Astrocyte (in vitro differentiated cells and primary cell): ENCODE data around the gene B4GALNT3. TPM values are rescaled to one million over a fixed set of nuclear protein-coding genes. Genes with fewer than 3 reads are reported as not detected.

Source experiments
- DNase-seq: peaks from one replicate; pipeline ENCODE4 v3.0.0-alpha.2; 2010; ENCODE audit warnings: low read depth
- FAIRE-seq: peaks from 2 replicates; lab custom pipeline; 2011; peaks lifted over from hg19 to GRCh38; lab: Jason Lieb, UNC
- H2AFZ ChIP-seq: 2 replicates; pipeline ENCODE4 v1.6.0; 2012; ENCODE audit warnings: low read depth, low read length, inconsistent platforms
- H3K27ac ChIP-seq: 2 replicates; pipeline ENCODE4 v1.5.1; 2011; ENCODE audit warnings: low read depth, low read length, inconsistent platforms
- H3K27me3 ChIP-seq: 2 replicates; pipeline ENCODE4 v1.6.0; 2011; ENCODE audit warnings: low read length, inconsistent platforms; ENCODE audit not compliant: insufficient read depth
- H3K36me3 ChIP-seq: 2 replicates; pipeline ENCODE4 v1.5.1; 2011; ENCODE audit warnings: low read length, inconsistent platforms; ENCODE audit not compliant: insufficient read depth
- H3K4me1 ChIP-seq: 2 replicates; pipeline ENCODE4 v1.5.1; 2011; ENCODE audit warnings: low read length, inconsistent platforms; ENCODE audit not compliant: insufficient read depth
- H3K4me2 ChIP-seq: 2 replicates; pipeline ENCODE4 v1.6.0; 2012; ENCODE audit warnings: low read length, inconsistent platforms
- H3K4me3 ChIP-seq: 2 replicates; pipeline ENCODE4 v1.5.1; 2011; ENCODE audit warnings: low read depth, mild to moderate bottlenecking, low read length, inconsistent platforms; ENCODE audit not compliant: insufficient read depth
- H3K79me2 ChIP-seq: 2 replicates; pipeline ENCODE4 v1.6.0; 2012; ENCODE audit warnings: mild to moderate bottlenecking, low read length, inconsistent platforms; ENCODE audit not compliant: insufficient read depth
- H3K9ac ChIP-seq: 2 replicates; pipeline ENCODE4 v1.6.0; 2012; ENCODE audit warnings: mild to moderate bottlenecking, low read length, inconsistent platforms
- H3K9me3 ChIP-seq: 2 replicates; pipeline ENCODE4 v1.5.1; 2012; ENCODE audit warnings: low read depth, mild to moderate bottlenecking, low read length, inconsistent platforms; ENCODE audit not compliant: insufficient read depth
- H4K20me1 ChIP-seq: 2 replicates; pipeline ENCODE4 v1.6.0; 2012; ENCODE audit warnings: low read length, inconsistent platforms; ENCODE audit not compliant: insufficient read depth
- H3K27ac Mint-ChIP-seq: one replicate; pipeline ENCODE4 v1.8.0; 2021; ENCODE audit warnings: mild to moderate bottlenecking, mixed read lengths; ENCODE audit not compliant: unreplicated experiment
- H3K27me3 Mint-ChIP-seq: one replicate; pipeline ENCODE4 v1.8.0; 2021; ENCODE audit warnings: low read depth, mixed read lengths; ENCODE audit not compliant: unreplicated experiment
- H3K36me3 Mint-ChIP-seq: one replicate; pipeline ENCODE4 v1.8.0; 2021; ENCODE audit warnings: low read depth, mixed read lengths; ENCODE audit not compliant: unreplicated experiment
- H3K4me1 Mint-ChIP-seq: one replicate; pipeline ENCODE4 v1.8.0; 2021; ENCODE audit warnings: low read depth, mixed read lengths; ENCODE audit not compliant: unreplicated experiment
- H3K4me3 Mint-ChIP-seq: one replicate; pipeline ENCODE4 v1.8.0; 2021; ENCODE audit warnings: mild to moderate bottlenecking, moderate library complexity, mixed read lengths; ENCODE audit not compliant: unreplicated experiment
- H3K9me3 Mint-ChIP-seq: one replicate; pipeline ENCODE4 v1.8.0; 2021; ENCODE audit warnings: mild to moderate bottlenecking, mixed read lengths; ENCODE audit not compliant: unreplicated experiment
- EZH2 ChIP-seq: IDR thresholded peaks from 2 replicates; pipeline ENCODE4 v1.6.1; 2012; ENCODE audit warnings: mild to moderate bottlenecking, low read length, inconsistent platforms; ENCODE audit not compliant: insufficient read depth
- total RNA-seq: library from RNA; stranded (reverse); gene quantifications from 2 replicates; pipeline ENCODE4 v1.2.1, GENCODE V29; 2021
- TF ChIP-seq, protein P1 (sequence below): IDR thresholded peaks from 2 replicates; pipeline ENCODE4 v1.5.1; 2011; ENCODE audit warnings: low read depth, mild to moderate bottlenecking, inconsistent platforms, low read length, moderate library complexity; ENCODE audit not compliant: insufficient read depth

Gene B4GALNT3
- total RNA-seq, 1 donor from 2014 or later: 3.6 TPM

DNA sequence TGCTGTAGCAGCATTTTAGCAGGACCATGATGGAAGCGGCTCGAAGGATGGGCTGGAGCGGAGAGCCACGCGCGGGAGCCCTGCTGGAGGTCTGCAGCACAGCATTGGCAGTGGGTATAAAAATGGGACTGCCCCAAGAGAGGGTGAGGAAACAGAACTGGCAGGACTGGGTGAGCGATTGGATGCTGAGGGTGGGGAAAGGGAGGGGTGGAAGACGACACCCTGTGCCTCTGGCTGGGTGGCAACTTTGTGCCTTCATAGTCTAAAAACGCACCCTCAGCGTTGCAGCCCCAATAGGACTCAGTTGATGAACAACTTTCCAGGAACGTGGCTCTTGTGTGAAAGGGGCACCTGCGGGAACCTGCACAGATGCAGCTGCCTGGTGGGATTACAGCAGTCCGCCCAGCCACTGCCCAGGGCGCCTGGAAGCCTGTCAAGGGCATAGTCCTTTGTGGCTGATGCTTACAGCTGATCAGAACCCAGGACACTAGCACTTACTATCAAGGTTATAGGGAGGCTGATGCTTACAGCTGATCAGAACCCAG is 130.5 kb downstream of the B4GALNT3 start:
- Mint-ChIP-seq H3K9me3 (peaks cover 8% of the 10 kb centered on the region), H3K27me3 (peaks cover 29% of the 10 kb centered on the region), H3K27ac (no peak overlapping the region), H3K4me1 (no peaks in the 10 kb centered on the region), H3K4me3 (no peak overlapping the region), H3K36me3 (no peaks in the 10 kb centered on the region)
- Histone ChIP-seq H3K27ac (no peak overlapping the region), H3K4me3 (no peak overlapping the region), H2AFZ (no peak overlapping the region), H3K36me3 (no peaks in the 10 kb centered on the region), H3K9me3 (no peaks in the 10 kb centered on the region), H3K4me1 (no peaks in the 10 kb centered on the region), H3K9ac (no peak overlapping the region), H3K79me2 (no peaks in the 10 kb centered on the region), H3K4me2 (no peak overlapping the region), H4K20me1 (no peaks in the 10 kb centered on the region), H3K27me3 (peaks cover 6% of the 10 kb centered on the region)
- TF ChIP-seq, protein P1, sequence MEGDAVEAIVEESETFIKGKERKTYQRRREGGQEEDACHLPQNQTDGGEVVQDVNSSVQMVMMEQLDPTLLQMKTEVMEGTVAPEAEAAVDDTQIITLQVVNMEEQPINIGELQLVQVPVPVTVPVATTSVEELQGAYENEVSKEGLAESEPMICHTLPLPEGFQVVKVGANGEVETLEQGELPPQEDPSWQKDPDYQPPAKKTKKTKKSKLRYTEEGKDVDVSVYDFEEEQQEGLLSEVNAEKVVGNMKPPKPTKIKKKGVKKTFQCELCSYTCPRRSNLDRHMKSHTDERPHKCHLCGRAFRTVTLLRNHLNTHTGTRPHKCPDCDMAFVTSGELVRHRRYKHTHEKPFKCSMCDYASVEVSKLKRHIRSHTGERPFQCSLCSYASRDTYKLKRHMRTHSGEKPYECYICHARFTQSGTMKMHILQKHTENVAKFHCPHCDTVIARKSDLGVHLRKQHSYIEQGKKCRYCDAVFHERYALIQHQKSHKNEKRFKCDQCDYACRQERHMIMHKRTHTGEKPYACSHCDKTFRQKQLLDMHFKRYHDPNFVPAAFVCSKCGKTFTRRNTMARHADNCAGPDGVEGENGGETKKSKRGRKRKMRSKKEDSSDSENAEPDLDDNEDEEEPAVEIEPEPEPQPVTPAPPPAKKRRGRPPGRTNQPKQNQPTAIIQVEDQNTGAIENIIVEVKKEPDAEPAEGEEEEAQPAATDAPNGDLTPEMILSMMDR: no peak
- TF ChIP-seq EZH2: no peak
- no peak for DNase-seq
- no peak for FAIRE-seq

DNA sequence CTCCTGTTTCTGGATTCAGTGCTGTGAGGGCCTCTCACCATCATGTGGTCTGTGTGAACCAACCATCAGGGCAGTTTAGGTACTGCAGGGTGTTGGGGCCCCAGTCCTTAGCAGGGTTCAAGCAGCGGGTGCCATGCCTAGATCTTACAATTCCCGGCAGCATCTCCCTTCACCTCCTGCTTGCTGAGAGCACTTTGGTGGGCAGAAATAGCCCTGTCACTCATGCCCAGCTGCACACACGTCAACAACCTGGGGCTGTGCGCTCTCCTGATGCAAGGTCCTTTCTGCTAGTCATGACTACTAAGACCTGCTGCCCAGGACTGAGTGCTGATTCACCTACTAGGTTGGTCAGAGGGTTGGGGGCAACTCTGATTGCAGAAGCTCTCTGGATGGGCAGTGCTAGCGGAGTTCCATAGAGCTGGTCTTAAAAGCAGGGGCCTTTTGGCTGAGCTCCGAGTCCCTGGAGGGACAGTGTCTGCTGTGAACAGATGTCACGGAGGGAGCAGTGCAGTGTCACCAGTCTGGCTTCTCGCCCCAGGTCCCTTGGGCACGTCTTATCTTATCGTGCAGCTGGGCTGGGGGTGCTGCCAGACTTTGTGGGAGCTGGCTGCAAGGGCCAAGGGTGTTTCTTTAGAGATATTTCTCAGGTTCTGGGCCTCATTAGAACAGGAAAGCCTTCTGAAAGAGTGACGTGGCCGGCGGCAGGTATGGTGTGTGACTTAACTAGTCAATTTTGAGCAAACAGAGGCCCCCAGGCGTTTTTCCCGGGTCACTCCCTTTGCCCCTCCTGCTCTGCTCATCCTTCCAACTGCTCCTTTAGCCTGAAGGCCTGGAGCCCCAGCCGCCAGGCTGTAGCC is 131.7 kb downstream of the B4GALNT3 start:
- no peaks in the 10 kb centered on the region for H4K20me1 ChIP-seq
- H3K27me3 ChIP-seq: peaks cover 6% of the 10 kb centered on the region
- H3K36me3 ChIP-seq: no peaks in the 10 kb centered on the region
- Mint-ChIP-seq H3K9me3 (peaks cover 8% of the 10 kb centered on the region), H3K36me3 (no peaks in the 10 kb centered on the region), H3K4me3 (no peak overlapping the region), H3K27ac (no peak overlapping the region), H3K27me3 (peaks cover 27% of the 10 kb centered on the region), H3K4me1 (no peaks in the 10 kb centered on the region)
- H3K4me1 ChIP-seq: no peaks in the 10 kb centered on the region
- no peak overlapping the region for H3K27ac ChIP-seq
- no peak for TF ChIP-seq EZH2
- TF ChIP-seq, protein P1: no peak
- no peaks in the 10 kb centered on the region for H3K79me2 ChIP-seq
- no peaks in the 10 kb centered on the region for H3K9me3 ChIP-seq
- no peak overlapping the region for H2AFZ ChIP-seq
- H3K4me3 ChIP-seq: no peak overlapping the region
- DNase-seq (no peak), FAIRE-seq (no peak)
- H3K9ac ChIP-seq: no peak overlapping the region
- no peak overlapping the region for H3K4me2 ChIP-seq
